NCI-H1105 treated with DMSO at 0.1 percent for 48 hours (cell line): Measurements from ENCODE around the gene CMSS1.

Experiments used
- DNase-seq: peaks from one replicate; lab custom pipeline; 2025; lab: John Stamatoyannopoulos, UW

The CMSS1 gene

DNA sequence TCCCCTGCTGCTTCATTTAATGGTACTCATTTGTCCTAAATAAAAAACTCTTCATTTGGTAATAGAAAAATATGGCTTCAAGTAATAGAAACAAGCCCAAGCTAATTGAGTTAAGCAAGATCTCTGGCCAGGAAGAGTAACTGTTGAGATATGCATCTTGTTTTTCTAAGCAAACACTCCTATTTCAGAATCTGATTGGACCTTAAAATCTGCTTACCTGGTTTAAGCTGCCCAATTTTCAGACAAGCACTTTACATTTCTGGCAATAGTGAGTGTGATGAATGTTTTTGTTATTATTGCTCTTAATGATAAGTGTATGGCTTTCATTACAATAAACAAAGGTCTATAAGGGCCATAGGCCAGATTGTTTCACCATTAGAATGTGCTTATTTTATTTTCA lies 86.2 kb downstream of the CMSS1 start:
- DNase-seq, result no peak

DNA sequence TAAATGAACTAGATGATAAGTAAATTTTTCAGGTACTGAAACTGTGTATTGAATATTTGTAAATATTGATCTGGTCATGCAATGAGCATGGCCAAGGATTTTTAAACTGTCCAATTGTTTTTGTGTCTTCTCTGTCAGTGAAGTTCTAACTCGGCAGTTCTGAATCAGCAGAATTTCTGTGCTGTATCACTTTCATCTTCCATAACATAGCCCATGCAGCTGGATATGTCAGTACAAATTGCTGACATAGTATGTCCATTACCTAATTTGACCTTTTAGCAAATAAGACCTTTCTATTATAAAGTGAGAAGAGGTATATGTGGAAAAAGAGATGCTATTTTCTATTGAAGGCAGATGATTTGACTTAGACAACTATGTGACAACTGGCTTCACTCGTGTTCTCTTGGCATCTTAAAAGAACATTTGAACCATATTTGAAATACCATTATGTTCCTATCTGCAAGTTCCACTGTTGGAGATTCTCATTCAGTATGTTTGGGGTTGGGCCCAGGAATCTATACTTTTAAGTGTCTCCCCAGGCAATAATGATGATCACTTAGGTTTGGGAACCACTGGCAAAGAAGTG lies 90.4 kb downstream of the CMSS1 start:
- no peak for DNase-seq

DNA sequence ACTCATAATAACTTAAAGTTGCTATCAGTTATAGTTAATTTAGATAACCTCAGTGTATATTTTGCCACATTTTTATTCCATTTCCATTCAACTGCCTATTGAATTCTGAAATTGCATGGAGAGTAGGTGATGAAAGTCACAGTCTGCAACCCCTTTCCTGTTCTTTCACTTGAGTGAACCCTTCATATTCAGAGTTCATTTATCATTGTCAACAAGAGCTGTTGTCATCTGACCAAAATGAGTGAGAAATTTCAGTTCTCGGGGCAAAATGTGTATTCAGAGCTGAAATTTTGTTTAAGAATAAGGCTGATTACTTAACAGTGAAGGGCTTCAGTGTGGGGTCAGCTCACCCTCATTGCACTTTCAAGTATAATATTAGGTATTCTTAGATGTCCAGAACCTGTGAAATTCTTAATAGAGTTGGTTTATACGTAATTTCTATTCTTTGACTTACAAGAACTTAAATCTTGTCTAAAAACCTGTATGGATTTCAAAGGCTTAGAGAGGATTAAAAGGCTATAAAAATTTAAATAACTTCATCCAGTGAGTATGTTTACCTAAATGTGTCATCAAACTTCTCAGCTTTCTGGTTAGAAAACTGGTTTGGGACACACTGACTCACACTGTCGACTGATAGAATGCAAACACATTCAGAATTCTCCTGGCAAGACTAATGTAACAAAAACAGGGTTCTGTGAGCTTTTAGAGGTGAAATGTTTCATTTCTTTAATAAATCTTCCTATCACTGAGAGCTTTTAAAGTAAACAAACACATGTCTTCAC lies 92.2 kb downstream of the CMSS1 start:
- no peak for DNase-seq

- DNase-seq, result no peak
Observed at GRCh38 chr3:99910752-99911290, 93.2 kb downstream of the CMSS1 start.

DNA sequence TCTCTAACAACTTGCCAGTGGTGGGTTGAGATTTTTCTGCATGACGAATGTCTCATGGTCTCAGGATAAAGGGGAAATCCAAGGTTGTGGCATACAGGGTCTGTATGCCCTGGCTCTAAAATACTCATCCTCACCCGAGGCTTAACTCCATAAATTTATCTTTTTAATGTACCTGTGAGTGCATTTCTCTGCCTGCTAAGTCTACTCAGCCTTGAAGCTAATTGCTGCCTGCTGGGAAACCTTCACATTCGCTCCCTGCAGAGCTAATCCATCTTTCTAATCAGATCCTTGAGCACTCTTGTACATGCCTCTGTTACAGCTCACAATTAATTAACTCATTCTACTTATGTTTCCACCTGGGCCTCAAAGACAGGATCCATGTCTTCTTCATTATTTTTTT lies 93.8 kb downstream of the CMSS1 start:
- no peak for DNase-seq

DNA sequence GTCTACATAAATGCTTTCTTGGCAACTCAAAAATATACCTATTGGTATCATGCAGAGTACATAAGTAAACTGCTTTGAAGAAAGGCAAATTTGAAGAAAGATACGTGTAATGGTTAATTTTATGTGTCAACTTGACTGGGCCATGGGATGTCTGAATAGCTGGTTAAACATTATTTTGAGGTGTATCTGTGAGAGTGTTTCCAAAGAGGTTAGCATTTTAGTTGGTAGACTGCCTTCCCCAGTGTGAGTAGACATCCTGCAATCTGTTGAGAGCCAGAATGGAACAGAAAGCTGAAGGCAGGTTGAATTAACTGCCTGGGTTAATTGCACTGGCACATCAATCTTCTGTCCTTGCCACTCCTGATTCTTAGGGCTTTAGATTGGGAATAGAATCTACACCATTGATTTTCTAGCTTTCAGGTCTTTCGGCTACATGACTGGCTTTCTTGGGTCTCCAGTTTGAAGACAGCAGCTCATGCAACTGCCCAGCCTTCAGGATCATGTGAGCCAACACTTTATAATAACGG lies 98.3 kb downstream of the CMSS1 start:
- no peak for DNase-seq

- no peak for DNase-seq
Observed at GRCh38 chr3:99918715-99919114, 101.1 kb downstream of the CMSS1 start.

GRCh38 chr3:99919694-99920093 lies 102.0 kb downstream of the CMSS1 start:
- no peak for DNase-seq

GRCh38 chr3:99920481-99921376 lies 103.1 kb downstream of the CMSS1 start:
- DNase-seq, result no peak

- DNase-seq, result no peak
Observed at GRCh38 chr3:99921377-99921695, 103.7 kb downstream of the CMSS1 start.

DNA sequence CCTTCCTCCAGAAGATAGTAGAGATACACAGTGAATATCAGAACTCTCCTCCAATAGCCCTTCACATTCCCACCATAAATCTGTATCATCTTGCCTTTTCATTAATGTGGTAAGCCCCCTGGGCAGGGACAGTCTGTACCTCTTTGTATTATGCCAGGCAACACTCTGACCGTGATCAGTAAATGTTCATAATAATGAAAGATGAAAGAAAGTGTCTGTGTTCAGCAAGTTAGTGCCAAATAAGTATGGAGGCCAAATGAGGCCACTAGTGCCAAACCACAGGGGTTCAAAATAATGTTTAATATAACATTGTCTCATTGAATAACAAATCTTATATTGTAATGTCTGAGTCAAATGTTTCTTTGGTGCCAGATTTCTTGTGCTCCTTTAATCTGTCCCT lies 104.3 kb downstream of the CMSS1 start:
- no peak for DNase-seq

DNA sequence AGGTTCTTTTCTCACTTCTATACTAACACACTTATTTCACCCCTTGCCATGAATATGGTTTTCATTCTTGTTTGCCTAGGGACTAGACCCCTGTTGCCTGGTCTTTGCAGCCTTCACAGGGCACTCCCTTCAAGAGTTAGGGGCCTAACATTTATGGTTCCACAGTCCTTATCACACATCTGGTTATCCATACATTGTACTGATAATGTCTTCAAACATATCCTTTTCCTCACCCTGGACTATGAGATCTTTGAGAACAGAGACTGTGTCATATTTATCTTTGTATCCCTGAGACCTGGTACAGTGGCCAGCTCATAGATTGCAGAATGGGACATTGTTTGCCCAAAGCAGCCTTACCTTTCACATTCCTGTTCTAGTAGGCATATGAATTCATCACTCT lies 106.2 kb downstream of the CMSS1 start:
- DNase-seq, result no peak

DNA sequence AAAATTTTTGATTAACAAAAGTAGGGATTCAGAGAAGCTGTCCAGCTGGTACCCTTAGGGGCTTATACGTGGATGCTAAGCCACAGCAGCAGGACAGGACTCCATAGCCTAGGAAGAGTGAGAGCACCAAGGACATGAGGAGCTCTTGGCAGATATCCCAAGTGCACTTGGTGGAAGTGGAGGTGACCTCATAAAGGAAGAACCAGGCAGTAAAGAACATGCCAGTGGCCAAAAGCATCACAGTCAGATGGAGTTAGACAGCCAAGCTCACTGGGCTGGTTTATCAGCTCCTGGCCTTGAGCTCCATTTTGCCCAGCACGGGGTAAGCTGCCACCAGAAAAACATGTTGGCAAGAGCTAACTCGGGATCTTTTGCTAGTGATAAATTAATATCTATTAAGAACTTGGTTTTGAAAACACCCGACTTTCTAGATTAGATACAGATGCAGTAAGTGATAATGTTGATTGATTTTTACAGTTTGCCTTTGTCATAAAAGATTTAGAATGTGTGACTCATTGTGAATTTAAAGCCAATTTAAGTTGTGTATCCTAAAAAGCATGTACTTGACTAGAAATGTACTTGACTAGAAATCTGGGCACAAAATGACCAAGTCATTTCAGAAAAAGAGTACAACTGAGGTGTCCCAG lies 108.0 kb downstream of the CMSS1 start:
- DNase-seq, result peak; percentile 5

GRCh38 chr3:99927671-99928457 lies 110.2 kb downstream of the CMSS1 start:
- no peak for DNase-seq

DNA sequence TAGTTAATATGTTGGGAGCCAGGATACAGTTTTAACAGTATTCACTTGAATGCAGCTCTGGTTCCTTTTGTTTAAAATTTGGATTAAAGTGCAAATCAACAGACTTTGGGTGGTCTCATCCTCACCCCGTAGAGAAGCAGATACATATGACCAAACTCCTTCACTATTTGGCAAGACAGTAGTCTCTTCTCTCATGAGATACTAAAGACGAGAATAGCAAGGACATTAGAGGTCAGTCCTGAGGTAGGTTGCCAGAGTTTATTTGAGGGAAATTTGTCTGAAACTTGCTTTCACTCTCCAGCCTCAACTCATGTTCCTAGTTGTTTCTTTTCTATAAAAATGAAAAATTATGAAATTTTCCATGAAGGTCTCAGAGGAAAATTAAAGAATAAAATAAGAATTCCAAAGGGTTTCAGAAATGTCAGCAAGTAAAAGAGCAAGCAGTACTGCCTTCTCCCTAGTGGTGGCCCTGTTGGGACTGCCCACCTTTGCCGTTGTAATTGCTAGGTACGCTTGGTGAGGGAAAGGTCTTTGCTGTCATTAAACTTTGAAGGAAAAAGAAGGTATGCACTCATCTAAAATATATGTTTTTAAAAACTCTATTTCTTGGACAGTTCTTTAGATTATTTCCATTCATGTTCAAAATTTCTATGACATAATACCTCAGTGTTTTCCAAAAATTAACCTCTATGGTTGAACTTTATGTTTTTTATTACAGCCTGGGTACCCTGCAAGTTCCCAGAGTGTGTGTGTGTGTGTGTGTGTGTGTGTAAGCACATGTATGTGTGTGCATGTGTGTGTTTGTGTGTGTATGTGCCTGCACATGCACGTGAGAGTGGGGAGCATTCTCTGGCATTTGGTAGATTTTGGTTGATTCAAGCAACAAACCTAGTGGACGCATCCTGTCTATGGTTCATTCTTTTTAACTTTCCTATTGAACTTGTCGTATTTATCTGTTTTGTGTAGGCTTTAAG lies 111.4 kb downstream of the CMSS1 start:
- DNase-seq, result no peak

- DNase-seq, result no peak
Observed at GRCh38 chr3:99929745-99930139, 112.1 kb downstream of the CMSS1 start.

DNA sequence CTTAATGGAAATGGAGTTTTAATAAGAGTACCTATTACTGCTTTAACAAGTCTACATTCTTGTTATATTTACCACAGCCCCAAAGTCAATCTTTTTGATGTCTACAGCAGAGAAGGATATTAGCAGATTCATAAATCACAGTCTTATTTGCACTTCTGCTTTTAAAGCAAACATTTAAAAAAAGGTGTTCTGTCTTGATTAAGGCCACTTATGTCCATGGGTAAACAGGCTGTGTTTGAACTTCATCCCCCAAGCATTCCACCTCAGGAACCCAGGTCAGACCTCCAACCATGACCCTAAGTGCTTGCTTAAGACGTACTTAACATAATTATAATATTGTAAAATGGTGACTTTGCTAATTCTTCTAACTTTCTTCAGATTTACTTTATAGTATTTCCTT lies 113.4 kb downstream of the CMSS1 start:
- DNase-seq, result no peak

GRCh38 chr3:99933971-99934750 lies 116.5 kb downstream of the CMSS1 start:
- no peak for DNase-seq
